GM19467 (cell line): ENCODE data around the gene ABLIM3.
"Not testable (repeated sequence)": the region's sequence is repeated elsewhere in the genome, so short reads cannot be mapped to it uniquely, and the experiment has no call there.

Source experiments
- ATAC-seq: cut with Tn5 transposase; IDR thresholded peaks from one replicate; pipeline ENCODE4 v1.9.1; 2021; ENCODE audit warnings: mild to moderate bottlenecking, moderate library complexity; ENCODE audit not compliant: unreplicated experiment

Gene ABLIM3

DNA sequence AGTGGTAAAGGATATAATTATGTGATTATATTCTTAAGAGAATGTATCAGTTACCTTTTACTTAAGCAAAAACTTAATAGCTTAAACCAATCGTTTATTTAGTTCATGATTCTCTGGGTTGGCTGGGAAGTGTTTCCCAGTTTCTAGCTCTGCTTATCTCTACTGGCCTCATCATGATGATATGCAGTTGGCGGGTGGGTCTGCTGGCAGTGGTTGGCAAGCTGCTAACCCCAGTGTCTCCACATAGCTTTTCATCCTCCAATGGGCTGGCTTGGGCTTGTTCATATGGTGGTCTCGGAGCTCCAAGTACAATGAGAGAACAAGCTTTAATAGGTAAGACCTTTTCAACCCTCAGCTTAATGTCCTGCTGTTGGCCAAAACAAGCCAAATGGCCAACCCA lies 43.8 kb downstream of the ABLIM3 start:
- no peak for ATAC-seq

DNA sequence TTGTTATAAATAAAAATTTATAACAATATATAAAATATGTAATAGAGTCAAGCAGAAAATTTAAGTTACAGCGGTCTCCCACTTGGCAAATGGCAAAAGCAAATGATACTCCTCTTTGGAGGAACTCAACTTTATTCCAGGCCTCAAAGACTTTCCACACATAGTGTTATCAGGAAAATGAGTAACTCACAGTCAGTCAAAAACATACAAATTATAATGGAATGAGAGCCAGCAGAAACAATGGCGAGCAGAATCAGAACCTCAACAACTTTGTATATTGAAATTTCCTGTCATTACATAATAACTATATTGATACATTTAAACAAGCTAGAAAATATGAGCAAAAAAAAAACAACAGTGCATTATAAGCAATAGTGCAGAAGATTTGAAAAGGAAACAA lies 45.2 kb downstream of the ABLIM3 start:
- ATAC-seq: no peak

DNA sequence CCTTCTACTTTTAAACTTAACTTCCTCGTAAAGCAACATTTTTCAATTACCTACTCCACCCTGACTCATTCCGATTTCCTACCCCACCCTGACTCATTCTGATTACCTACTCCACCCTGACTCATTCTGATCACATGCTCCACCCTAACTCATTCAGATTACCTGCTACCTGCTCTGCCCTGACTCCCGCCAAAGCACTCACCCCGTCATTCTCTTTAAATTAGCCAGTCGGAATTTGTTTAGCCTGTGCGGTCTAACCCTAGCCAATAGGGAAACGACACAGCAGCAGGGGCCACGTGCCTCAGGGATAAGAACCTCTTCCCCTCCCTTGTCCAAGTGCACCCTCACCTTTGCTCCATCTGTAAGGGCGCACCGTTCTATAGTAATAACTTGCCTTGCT lies 46.3 kb downstream of the ABLIM3 start:
- not testable (repeated sequence) for ATAC-seq

DNA sequence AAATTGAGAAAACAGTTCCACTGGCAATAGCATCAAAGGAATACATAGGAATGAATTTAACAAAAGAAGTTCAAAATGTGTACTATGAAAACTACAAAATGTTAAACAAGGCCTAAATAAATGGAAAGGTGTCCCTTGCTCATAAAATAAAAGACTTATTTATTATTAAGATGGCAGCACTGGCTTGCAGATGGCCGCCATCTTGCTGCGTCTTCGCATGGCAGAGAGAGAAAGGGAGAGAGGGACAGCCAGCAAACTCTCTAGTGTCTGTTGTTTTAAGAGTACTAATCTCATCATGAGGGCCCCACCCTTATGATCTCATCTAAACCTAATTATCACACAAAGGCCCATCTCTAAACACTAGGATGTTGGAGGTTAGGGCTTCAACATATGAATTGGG lies 47.1 kb downstream of the ABLIM3 start:
- ATAC-seq: no peak

DNA sequence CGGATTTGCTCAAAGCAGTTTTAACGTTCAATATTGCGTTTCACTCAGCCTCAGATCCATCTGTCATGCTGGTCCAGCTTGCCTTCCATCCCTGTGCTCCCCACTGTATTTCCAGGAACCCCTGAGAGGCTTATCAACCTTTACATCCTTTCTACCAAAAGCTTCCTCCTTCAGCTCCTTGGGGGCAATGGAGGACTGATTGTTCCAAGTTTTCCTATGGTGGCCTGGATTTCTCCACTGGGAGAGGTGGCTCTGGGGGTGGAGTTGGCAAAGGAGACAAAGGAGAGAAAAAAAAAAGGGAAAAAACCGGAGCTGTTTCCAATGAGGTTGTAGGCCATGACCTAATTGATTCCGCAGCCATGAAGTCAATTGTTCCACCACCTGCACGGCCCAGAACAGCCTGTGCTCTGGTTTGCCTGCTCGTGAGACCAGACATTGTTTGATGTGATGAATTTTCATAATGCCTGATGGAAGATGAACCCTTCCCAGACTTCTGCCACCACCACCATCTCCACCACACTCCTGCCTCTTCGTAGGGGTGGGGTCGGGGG lies 54.1 kb downstream of the ABLIM3 start:
- no peak for ATAC-seq

DNA sequence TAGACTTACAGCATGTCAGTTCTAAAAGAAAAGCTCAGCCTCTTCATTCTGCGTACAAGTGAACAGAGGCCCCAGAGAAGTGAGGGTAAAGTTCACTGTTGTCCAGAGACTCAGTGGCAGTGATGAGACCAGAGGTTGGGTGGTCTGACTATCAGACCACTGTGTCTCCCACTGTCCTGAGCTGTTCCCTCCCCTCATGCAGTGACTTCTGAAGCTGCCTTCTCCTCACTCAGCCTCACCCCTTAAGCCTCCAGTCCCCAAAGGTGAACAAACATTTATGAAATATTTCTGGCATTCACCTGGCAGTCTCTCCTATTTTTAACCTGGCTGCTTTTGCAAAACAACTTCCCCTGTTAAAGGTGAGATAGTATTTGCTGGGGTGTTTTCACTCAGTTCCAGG lies 54.7 kb downstream of the ABLIM3 start:
- ATAC-seq: no peak

DNA sequence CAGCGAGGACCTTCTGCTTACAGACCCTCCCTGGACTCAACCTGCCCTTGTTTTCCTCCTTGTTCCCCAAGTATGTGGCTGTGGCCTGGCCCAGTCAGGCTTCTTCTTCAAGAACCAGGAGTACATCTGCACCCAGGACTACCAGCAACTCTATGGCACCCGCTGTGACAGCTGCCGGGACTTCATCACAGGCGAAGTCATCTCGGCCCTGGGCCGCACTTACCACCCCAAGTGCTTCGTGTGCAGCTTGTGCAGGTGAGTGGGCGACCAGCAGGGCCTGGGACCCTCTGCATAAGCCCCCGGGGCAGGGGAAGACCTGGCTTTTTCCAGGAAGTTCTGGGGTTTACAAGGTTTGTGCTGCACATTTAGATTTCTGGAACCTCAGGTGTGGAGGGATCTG lies 56.9 kb downstream of the ABLIM3 start:
- ATAC-seq: no peak

DNA sequence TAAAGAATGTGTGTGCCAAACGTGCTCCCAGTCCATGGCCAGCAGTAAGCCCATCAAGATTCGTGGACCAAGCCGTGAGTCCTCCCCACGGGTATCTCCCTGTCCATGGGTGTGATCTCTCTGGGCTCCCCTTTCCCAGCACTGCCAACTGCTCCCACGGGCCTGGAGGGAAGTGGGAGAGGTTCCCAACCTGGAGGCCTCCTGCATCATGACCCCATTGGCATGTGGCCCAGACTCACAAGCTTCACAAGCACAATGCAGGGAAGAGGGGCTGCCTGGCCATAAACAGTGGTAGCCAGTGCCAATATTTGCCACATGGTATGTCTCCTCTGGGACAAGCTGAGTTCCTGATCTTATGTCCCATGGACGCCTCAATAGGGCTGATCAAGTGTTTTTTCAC lies 59.1 kb downstream of the ABLIM3 start:
- no peak for ATAC-seq

DNA sequence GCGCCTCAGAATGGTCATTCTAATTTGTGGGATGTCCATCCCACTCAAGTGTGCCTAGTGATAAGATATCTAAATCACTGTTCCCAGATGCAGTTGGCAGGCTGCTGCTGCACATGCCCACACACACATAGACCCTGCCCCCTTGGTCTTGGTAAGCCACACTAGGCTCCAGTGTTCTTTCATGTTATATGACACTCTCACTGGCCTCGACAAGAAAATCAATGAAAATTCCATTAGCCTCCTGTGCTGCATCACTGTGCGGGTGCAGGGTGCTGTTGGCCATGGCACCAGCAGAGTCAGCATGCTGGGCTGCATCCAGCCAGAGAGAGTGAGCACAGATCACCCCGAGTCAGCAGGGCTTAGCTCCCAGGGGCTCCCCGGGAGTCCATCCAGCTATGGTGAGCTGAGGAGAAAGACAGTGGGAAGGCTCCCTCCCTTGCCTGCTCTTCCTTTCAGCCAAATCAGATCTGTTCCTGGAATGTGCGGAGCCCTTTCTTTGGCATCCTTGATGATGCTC lies 59.9 kb downstream of the ABLIM3 start:
- ATAC-seq: no peak

DNA sequence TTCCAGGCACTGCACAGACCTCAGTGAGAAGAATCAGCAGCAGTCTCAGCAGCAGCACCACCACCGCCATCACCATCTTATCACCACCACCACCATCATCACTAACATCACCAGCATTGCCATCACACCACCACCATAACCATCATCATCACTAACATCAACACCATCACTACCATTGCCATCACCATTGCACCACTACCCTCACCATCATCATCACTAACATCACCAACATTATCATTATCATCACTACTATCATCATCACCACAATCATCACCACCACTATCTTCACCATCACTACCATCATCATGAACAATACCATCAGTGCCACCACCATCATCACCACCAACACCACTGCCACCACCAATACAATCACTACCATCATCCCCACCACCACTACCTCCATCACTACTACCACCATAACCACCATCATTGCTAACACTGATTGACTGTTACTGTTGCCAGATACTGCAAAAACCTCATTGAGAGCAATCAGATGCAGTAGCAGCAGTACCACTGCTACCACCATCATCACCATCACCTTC lies 61.7 kb downstream of the ABLIM3 start:
- ATAC-seq: no peak

DNA sequence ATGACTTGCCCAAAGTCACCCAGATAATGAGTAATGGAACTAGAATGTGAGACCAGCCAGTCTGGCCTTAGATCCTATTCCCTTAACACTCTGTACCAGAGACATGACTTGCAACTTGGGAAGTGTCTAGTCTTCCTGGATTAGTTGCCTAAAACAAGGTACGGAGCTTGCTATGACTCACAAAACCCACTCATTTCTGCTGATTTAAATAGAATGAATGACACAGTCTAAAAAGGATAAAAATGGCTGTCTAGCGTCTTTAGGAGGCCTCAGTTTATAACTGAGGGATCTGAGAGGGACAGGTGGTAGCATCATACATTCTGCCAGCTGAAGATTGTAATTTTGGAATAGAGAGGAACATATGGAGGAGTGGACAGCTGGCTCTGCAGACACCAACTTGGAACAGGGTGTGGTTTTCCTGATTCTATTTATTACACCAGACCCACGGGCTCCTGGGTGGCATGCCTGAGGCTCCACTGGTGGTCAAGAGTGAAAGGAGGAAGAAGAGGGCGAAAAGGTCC lies 62.7 kb downstream of the ABLIM3 start:
- no peak for ATAC-seq

DNA sequence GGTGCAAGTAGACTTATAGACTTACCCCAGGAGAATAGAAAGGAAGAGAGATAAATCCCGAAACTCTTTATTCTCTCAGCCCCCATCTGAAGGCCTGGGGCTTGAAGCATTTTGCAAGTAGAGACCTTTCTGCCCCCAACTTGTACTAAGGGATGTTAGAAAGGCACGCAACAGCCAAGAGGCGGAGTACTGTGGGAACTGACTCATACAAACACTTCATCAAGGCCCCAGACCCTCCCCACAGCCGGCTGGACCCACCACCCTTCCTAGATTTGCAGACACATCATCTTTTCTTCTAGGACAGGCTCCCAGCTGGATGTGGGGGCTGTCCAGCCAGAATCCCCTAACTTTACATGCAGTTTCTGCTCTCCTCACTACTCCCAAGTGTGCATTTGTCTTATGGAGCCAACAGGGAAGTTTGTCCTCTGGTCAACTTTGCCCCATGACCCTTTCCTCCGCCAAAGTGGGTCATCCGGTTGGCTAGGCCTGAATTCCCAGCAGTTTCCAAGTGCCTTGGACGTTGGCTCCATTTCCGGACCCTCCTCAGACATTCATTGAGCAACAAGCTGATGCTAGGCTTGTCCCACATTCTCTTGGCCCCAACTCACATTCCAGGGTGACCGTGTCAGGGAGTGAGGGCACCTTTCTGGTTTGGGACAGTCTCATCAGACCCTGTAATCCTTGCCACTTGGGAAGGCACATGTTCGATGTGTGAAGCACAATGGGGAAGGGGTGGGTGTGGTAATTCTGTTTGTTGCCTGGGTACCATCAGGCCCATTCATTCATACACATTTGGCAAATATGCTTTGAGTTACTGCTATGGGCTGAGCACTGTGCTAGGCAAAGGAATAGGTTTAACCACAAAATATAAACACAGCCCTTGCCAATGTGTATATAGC lies 64.6 kb downstream of the ABLIM3 start:
- ATAC-seq: no peak

DNA sequence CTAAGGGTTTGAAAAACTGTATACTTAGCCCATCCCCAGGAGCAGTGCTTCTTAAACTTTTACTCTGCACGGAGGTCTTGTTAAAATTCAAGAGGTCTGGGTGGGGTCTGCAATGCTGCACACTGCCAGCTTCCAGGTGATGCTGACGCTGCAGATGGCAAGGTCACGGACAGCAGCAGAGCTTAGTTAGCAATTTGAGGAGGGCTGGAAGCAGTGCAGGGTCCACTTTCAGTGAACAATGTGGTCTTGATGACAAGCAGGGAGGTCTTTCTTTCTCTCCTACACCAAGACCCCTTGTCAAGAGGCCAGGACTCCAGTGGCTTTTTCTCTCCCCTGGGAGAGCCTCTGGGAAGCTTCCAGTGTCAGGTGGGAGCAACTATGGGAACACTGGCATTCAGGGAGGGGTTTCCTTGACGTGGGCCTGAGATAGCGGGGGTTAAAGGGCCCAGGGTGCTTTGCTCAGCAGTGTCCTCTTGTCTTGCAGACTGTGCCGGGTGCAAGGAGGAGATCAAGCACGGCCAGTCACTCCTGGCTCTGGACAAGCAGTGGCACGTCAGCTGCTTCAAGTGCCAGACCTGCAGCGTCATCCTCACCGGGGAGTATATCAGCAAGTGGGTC lies 65.3 kb downstream of the ABLIM3 start:
- ATAC-seq: no peak

DNA sequence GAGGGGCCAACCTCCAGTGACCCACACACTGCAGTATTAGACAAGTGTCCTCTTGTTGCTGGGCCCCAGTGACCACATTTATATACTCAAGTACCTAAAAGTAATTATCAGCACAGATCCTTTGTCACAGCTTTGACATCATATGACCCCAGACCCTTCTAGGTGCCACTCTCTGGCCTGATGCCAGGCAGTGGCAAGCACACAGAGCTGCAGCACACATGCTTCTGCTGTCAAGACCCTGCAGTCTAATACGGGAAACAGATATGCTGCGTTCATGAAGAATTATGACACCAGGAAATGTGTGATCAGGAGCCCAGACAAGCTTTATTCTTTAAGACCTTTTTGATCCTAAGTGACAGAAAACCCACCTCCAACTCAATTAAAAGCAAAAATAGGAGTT lies 66.5 kb downstream of the ABLIM3 start:
- ATAC-seq: no peak

DNA sequence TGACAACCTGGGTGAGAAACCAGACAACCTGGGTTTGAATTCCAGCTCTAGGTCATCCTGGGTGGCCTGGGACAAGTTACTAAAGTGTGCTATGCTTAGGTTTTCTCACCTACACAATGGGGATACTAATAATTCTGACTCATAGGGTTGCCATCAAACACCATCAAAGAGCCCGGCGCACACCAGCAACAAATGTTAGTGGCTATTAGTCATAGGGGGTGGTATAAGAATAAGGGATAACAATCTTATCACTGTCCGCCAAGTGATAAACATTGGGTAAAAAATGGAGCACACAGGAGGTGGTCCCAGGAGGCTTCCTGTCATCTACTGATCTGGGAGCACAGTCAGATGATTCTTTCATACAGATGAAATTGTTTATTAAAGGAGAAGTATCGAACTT lies 68.9 kb downstream of the ABLIM3 start:
- ATAC-seq: no peak

DNA sequence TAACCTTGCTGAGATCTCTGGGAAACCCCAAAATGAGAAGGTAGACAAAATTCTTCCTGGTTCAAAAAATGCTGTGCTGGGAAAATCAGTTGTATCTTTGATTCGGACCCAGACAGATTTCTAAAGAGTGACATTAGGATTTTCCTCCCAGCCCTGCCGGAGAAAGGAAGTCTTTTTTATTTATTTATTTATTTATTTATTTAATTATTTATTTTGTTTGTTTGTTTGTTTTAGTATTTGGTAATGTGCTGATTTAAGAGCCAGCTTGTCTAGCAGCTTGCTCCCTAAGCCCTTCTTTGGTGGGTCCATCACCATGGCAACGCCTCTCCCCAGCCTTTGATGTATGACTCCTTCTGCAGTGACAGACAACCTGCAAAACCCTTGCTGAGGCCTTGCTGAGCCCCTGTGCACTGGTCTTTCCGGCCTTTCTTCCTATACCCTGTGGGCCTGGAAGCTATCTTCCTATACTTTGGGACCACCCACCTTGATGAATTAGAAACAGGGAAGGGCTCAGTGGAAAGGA lies 69.7 kb downstream of the ABLIM3 start:
- no peak for ATAC-seq

DNA sequence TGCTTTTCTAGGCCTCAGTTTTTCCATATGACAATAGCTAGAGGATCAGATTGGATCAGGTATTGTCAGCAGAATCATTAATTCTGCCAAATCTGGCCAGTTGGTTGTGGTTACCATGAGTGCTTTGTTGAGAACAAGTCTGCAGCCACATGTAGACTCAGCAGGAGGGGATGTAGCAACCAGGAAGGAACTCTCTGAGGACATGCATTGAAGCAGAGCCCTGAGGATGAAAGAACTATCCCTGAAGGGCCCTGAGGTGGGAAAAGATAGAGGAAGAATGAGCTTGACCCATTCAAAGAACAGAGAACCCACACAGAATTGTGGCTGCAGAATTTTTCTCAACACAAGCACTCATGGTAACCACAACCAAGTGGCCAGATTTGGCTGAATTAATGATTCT lies 70.3 kb downstream of the ABLIM3 start:
- no peak for ATAC-seq

DNA sequence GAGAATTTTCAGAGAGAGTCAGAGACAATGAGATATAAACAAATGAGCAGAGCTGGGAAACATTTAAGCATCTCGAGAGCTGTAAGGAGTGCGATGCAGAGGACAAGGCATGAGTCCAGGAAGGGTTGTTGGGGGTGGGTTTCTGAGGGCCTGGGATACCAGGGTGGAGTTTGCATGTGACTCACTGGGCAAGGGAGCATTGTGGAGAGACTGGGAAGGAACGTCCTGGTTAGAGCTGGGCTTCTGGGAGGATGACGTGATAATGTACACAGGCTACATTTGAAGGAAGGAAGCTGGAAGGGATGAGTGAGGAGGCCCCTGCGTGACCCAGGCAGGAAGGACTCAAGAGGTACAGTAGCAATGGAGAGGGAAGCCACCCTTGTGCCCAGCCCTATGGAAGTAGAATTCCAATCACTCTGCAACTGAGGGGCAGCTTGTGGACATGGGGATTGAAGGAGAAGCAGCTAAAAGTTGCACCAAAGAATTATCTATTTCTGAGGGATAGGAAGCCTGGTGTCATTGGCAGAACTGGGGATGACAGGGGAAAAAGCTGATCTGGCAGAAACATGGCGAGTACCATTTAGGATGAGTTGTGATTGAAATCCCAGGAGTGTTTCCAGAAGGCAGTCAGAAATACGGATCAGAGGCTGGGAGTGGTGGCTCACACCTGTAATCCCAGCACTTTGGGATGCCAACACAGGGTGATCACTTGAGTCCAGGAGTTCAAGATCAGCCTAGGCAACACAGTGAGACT lies 71.1 kb downstream of the ABLIM3 start:
- no peak for ATAC-seq

DNA sequence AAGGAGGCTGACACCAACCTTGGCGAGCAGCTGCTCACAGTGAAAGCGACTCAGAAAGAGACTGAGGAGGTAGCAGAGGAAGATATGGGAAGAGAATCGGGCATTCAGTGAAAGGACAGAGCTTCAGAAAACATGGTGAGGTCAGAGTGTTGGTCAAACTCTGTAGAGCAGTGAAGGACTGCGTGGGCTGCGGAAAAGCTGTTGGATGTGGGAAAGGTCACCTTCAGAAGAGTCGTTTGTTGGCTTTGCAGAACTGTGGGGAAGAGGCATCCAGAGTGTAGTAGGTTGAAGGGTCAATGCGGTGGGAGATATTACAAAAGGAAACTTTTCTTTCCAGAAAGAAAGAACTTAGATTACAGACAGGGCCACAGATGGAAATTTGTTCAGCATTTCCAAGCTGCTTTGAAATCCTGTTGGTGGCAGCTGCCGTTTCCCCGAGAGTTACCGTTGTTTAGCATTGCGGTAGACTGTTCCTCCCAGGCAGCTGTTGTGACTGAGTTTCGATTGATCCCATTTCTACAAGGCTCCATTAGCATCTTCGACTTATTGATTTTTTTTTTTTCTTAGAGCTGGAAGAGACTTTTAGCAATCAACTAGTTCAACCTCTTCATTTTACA lies 72.1 kb downstream of the ABLIM3 start:
- ATAC-seq: no peak

DNA sequence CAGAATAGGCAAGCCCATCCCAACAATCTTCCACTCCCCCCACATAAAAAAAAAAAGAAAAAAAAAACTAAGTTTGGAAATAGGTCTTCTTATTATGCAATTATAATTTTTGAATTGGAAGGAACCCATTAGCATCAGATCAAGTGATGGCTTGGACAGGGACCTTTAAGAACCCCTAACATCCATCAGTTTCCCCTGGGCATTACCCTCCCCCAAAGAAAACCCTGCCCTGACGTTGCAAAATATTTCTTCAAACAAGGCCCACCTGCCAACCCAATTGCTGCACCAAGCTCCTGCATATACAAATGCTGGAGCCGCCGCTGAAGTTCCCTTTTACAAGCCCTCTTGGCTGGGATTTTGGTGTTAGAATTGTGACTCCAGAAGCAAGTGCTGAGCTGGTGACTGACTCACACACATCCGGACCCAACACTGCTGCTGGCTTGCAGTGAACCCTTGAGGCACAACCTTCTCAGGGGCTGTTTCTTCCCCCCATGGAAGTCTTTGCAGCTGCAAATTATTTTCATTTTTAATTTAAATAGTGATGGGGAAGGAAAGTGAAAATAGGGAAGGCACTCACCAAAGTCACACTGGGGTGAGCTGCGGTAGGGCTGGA lies 74.3 kb downstream of the ABLIM3 start:
- no peak for ATAC-seq
